ENCODE measurements around the gene FAM168A.

DNA sequence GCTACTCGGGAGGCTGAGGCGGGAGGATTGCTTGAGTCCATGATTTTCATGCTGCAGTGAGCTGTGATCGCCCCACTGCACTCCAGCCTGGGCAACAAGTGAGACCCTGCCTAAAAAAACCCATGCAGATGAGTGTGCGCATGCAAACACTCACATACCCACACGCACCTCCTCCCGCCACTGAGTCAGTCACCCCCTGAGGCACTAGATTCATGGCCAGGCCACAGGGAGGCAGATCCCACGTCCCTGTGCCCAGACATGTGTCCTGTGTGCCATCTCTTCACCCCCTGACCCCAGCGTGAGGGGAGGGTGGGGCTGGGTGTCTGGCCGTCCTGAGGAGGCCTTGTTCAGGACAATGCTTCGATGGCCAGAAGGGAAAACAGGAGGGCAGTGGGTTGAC is 206.2 kb downstream of the FAM168A start:
- TF ChIP-seq, protein P1, sequence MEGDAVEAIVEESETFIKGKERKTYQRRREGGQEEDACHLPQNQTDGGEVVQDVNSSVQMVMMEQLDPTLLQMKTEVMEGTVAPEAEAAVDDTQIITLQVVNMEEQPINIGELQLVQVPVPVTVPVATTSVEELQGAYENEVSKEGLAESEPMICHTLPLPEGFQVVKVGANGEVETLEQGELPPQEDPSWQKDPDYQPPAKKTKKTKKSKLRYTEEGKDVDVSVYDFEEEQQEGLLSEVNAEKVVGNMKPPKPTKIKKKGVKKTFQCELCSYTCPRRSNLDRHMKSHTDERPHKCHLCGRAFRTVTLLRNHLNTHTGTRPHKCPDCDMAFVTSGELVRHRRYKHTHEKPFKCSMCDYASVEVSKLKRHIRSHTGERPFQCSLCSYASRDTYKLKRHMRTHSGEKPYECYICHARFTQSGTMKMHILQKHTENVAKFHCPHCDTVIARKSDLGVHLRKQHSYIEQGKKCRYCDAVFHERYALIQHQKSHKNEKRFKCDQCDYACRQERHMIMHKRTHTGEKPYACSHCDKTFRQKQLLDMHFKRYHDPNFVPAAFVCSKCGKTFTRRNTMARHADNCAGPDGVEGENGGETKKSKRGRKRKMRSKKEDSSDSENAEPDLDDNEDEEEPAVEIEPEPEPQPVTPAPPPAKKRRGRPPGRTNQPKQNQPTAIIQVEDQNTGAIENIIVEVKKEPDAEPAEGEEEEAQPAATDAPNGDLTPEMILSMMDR (IDR thresholded peaks at IDR 0.05 in 2 of 3, conservative IDR thresholded peaks at IDR 0.05 in 1 of 3; ENCODE audit: insufficient read depth in 2 of 3, low read depth in 1 of 3, low read length in 3 of 3): no peak
- TF ChIP-seq BHLHE40 (IDR thresholded peaks at IDR 0.05; ENCODE audit: low read length): no peak
- TF ChIP-seq, protein P2, sequence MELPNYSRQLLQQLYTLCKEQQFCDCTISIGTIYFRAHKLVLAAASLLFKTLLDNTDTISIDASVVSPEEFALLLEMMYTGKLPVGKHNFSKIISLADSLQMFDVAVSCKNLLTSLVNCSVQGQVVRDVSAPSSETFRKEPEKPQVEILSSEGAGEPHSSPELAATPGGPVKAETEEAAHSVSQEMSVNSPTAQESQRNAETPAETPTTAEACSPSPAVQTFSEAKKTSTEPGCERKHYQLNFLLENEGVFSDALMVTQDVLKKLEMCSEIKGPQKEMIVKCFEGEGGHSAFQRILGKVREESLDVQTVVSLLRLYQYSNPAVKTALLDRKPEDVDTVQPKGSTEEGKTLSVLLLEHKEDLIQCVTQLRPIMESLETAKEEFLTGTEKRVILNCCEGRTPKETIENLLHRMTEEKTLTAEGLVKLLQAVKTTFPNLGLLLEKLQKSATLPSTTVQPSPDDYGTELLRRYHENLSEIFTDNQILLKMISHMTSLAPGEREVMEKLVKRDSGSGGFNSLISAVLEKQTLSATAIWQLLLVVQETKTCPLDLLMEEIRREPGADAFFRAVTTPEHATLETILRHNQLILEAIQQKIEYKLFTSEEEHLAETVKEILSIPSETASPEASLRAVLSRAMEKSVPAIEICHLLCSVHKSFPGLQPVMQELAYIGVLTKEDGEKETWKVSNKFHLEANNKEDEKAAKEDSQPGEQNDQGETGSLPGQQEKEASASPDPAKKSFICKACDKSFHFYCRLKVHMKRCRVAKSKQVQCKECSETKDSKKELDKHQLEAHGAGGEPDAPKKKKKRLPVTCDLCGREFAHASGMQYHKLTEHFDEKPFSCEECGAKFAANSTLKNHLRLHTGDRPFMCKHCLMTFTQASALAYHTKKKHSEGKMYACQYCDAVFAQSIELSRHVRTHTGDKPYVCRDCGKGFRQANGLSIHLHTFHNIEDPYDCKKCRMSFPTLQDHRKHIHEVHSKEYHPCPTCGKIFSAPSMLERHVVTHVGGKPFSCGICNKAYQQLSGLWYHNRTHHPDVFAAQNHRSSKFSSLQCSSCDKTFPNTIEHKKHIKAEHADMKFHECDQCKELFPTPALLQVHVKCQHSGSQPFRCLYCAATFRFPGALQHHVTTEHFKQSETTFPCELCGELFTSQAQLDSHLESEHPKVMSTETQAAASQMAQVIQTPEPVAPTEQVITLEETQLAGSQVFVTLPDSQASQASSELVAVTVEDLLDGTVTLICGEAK (IDR thresholded peaks at IDR 0.05): no peak
- TF ChIP-seq, protein P2 (CRISPR knock-in tag; IDR thresholded peaks at IDR 0.05): no peak
